HG02981 (cell line): Measurements from ENCODE around the gene TULP4.

Experiments used
- ATAC-seq: cut with Tn5 transposase; IDR thresholded peaks from one replicate; pipeline ENCODE4 v1.9.1; 2021; ENCODE audit warnings: mild to moderate bottlenecking, moderate library complexity; ENCODE audit not compliant: unreplicated experiment

TULP4 gene

DNA sequence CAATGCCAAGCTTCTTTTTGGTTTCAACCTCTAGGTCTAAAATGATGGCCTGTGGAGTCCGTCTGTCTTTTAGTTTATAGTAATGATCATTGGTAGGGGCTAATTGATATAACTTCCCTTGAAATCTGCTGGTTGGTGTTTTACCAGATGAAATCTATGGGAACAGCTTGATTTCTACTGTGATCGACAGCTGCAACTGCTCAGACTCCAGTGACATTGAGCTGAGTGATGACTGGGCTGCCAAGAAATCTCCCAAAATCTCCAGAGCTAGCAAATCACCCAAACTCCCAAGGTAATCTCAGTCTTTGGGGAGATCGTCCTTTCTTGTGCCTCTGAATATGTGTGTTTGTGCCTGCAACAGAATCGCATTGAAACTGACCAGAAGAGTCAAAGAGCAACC is 177.2 kb downstream of the TULP4 start:
- no peak for ATAC-seq

DNA sequence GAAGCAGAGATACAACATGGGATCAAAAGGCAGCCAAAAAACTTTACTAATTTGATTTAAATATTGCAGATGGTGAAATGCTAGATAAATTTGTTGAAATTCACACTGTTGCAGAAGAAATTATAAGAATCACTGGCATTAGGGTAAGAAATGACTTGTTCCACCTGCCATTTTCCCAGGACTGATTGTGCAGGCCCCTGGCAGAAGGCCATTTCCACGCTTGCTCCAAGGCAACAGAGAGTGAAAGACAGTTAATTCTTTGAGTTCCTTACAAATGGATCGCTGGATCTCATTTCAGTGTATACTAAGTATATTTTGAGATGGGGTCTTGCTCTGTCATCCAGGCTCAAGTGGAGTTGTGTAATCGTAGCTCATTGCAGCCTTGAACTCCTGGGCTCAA is 180.6 kb downstream of the TULP4 start:
- no peak for ATAC-seq

DNA sequence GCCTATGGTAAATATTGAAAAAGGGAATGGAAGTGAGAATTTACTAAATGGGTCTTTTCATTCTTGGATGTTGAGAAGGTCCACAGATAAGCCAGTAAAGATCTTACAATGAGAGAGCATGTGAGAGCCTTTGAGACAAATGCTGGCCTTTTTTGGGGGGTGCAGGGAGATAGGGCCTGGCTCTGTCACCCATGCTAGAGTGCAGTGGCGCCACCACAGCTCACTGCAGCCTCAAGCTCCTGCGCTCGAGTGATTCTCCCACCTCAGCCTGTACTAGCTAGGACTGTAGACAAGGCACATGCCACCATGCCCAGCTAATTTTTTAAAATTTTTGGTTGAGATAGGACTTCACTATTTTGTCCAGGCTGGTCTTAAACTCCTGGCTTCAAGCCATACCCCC is 184.4 kb downstream of the TULP4 start:
- no peak for ATAC-seq

DNA sequence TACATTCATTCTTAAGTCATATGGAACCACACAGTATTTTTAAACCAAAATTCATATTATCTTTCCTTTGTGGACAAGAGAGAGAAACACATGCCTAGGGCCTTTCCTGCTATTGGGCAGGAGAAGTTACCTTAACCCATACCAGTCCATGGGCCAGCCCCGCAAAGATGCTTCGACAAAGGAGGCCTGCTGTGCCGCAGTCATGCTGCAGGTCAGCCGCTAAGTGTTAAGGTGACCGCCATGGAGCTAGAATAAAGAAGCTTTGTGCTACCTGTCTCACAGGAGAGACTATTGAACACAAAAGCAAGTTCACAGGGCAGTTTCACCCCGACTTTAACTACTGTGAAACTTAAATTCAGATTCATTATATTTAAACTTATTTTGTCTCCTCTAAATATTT is 185.4 kb downstream of the TULP4 start:
- ATAC-seq, result no peak

DNA sequence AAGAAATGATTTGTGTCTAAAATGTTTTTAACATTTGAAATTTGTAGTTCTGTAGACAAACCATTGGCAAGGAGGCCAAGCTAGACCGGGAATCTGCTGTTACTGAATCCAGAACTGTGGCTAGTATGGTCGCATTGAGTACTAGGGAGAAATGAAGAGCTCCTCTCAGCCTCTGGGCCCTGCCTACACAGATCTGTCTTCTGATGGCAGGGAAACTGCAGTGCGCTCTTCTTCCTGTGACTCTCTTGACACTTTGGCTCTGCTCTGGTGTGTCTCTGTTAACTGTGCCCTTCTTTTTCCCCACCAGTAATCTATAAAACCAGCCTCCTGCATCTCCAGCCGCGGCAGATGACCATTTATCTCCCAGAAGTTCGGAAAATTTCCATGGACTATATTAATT is 186.1 kb downstream of the TULP4 start:
- no peak for ATAC-seq

DNA sequence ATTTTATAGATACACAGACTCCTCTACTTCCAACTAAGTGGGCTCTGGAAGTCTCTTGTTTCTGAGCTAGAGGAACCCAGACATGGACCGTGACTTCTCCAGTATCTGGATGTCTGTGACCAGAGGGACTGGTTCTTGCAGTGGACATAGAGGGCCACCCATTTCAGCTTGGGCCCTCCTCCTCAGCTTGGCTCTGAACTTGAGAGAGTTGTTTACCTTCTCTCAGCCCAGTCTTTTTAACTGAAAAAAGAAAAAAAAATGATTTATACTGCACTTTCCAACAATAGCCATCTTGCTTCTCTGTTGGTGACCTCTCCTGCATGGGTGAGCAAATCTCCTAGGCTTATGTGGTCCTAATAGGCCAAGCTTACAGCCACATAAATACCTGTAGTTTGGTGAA is 187.3 kb downstream of the TULP4 start:
- no peak for ATAC-seq

DNA sequence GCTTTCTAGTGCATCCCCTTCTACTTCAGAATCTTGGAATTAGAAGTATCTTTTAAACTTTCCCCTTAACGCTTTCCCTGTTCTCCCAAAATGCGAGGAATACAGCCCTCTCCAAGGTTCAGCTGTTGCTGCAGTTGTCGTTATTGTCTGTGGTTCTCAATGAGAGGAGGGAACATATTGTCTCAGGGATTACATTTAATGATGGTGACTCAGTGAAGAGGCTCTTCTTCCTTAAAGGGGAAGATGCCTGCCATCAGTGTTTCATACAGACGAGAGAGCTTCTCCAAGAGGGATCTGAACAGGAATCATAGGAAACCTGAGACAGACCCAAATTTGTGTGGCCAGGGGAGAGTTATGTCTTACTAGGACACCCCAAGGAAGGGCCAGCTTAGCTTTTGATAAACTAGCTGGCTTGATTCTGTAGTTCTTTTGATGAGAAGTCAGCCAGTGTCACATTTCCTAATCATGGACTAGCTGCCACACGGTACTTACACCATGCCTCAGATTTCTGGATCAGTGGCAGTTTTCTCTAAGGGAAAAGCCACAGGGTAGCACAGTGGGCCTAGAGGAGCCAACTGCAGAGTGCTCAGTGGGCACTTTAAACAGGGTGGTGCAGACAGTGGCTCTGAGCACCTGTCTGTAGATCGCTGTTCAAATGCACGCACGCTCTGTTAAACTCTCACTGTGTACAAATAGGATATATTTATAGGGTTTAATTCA is 187.9 kb downstream of the TULP4 start:
- no peak for ATAC-seq

DNA sequence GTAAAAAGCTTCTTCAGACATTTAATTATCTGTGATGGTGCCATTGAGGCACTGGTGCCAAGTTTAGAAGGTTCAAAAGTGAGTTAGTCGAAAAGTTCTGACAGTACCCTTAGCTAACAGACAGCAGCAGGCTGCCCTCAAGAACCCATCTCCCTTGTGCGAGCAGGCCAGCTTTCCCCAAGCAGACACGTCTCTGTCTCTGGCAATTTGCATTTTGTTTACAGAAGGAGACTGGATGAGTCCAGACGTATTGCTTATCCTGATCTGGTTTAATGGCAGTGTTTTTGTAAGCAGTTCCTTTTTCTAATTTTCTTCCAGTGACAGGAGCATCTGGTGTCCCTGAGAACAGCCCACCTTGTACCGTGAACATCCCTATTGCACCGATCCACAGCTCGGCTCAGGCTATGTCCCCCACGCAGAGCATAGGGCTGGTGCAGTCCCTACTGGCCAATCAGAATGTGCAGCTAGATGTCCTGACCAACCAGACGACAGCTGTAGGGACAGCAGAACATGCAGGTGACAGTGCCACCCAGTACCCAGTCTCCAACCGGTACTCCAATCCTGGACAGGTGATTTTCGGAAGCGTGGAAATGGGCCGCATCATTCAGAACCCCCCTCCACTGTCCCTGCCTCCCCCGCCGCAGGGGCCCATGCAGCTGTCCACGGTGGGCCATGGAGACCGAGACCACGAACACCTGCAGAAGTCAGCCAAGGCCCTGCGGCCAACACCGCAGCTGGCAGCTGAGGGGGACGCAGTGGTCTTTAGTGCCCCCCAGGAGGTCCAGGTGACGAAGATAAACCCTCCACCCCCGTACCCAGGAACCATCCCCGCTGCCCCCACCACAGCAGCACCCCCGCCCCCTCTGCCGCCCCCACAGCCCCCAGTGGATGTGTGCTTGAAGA is 189.3 kb downstream of the TULP4 start:
- no peak for ATAC-seq

DNA sequence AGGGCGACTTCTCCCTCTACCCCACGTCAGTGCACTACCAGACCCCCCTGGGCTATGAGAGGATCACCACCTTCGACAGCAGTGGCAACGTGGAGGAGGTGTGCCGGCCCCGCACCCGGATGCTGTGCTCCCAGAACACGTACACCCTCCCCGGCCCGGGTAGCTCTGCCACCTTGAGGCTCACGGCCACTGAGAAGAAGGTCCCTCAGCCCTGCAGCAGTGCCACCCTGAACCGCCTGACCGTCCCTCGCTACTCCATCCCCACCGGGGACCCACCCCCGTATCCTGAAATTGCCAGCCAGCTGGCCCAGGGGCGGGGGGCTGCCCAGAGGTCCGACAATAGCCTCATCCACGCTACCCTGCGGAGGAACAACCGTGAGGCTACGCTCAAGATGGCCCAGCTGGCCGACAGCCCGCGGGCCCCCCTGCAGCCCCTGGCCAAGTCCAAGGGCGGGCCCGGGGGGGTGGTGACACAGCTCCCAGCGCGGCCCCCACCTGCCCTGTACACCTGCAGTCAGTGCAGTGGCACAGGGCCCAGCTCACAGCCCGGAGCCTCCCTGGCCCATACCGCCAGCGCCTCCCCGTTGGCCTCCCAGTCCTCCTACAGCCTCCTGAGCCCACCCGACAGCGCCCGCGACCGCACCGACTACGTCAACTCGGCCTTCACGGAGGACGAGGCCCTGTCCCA is 190.1 kb downstream of the TULP4 start:
- ATAC-seq, result no peak

DNA sequence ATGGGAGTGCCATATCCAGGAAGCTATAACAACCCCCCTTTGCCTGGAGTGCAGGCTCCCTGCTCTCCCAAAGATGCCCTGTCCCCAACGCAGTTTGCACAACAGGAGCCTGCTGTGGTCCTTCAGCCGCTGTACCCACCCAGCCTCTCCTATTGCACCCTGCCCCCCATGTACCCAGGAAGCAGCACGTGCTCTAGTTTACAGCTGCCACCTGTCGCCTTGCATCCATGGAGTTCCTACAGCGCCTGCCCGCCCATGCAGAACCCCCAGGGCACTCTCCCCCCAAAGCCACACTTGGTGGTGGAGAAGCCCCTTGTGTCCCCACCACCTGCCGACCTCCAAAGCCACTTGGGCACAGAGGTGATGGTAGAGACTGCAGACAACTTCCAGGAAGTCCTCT is 191.0 kb downstream of the TULP4 start:
- no peak for ATAC-seq

DNA sequence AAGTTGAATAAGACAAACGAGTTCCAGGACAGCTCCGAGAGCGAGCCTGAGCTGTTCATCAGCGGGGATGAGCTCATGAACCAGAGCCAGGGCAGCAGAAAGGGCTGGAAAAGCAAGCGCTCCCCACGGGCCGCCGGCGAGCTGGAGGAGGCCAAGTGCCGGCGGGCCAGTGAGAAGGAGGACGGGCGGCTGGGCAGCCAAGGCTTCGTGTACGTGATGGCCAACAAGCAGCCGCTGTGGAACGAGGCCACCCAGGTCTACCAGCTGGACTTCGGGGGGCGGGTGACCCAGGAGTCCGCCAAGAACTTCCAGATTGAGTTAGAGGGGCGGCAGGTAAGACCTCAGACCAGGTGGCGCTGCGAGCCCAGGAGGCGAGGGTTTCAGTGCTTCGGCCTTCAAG is 191.6 kb downstream of the TULP4 start:
- no peak for ATAC-seq

DNA sequence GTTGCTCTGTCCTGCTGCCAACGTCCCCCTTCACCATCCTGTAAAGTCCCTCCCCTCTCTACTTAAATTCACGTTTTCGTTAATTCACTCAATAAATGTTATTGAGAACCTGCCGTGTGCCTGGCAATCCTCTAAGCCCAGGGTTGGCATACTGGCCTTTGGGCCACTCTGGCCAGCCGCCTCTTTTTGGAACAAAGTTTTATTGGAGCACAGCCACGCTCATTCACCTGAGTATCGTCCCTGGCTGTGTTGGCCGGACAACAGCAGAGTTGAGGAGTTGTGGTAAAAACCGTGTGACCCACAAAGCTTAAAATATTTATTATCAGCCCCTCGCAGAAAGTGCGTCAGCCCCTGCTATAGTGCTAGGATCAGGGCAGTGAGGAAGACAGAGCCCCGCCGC is 192.9 kb downstream of the TULP4 start:
- ATAC-seq, result no peak

DNA sequence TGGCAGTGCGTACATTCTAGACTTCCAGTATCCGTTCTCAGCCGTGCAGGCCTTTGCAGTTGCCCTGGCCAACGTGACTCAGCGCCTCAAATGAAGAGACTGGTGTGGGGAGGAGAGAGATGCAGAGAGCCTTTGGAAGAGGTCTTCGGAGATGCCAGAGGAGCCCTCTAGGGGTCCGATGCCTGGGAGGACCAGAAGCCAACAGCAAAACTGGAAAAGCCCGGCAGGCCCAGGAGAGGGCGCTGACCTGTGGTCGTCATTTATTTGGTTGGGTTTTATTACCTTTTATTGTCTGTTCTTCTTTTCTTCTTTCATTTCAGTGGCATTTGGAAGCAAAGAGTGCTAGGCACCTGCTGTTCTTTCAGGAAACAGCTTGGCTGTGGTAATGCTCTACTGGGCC is 194.3 kb downstream of the TULP4 start:
- no peak for ATAC-seq

DNA sequence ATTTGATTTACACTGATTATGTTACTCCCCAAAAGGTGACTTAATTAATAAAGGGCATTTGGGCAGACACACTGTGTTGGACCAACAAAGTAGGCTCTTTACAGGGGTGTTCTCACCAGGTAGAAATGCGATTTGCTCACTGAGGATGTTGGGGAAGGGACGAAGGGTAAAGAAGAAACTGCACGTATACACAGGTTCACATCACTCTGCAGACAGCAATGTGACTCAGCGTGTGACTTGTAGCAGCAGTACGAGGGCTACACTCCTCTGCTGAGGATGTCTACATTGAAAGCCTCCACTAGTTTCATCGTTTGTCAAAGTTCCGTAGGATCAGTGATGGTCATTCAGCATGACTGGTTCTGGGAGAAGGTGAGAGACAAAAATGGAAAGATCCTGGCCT is 194.9 kb downstream of the TULP4 start:
- no peak for ATAC-seq

DNA sequence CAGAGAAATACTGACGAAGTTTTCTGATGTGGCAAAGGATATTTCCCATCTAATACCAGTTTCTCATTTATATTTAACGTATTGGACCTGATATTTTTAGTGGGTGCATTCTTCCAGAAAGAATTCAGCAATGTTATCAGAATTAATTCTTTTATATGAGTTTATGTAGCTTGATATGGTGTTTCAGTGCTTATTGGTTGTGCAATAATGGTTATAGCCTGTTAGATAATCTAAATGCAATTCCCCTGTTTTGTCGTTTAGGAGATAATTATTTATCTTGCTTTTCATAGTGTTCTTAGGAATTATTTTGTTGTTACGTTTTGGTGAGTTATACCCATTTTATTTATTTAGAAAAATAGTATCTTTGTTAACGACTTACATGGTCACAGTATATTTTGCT is 196.2 kb downstream of the TULP4 start:
- ATAC-seq, result no peak

DNA sequence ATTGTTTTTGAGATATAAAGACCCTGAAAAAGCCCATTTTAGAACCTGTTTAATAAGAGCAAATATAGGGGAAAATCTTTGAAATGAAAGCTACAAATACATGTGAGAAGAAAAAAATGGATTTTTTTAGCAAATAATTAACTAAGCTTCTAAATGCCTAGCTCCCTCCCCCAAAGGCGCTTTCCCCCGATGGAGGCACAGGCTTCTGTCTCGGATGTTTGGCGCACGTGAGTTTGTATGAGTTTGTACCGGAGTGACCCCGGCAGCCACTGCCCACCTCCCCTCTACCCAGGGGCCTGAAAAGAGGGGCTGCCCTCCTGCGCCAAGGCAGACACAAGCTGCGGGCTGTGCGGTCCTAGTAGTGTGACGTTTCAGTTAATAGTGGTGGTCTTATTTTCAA is 197.2 kb downstream of the TULP4 start:
- no peak for ATAC-seq

DNA sequence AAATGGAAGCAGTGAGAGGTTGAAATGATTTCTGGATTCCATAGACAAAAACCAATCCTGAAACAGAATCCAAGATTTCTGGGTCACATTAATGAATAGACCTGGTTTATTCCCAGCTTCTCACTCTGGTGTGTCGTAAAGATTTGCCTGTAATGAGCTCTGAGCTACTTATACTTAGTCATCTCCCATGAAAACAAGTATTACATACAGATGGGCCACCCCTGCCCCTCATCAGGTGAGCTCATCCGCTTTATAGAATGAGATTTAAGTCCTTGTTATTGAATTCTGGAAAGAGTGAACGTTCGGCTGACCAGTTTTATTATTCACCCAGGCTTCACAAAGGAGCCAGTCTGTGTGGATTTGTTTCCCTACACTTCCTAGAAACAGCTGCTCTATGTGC is 200.5 kb downstream of the TULP4 start:
- ATAC-seq, result no peak

DNA sequence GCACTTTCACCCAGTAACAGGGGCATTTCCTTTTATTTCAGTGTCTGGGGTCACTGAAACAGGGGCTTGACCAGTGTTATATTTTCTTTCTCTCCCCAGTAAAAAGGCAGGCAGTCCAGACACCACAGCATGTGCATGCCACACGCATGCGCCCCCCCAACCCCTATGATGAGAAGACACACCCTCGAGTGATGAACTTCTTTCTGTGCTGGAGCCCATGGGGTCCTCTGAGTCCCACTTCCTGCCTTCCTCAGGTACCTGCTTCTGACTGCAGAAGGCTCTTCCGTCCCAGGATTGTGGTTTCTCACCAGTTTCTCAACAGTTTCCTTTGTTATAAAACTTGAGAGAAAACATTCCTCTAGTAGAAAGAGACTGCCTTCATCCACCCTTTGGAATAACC is 201.9 kb downstream of the TULP4 start:
- no peak for ATAC-seq

DNA sequence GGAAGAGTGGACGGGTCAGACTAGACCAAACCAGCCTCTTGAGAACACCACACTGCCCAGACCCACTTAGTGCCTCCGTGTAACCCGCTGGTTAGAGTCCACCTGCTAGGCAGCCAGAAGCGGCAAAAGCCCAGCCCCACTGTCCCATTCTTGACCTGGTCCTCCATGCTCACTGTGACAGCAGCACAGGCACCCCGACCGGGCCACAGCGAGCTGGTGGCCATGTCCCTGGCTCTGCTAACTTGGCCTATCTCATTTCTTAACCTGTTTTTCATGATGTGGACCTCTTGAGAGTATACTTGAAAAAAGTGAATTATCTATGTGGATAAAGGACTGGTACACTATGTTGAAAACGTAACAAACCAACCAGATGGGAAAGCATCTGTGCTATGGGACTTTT is 202.7 kb downstream of the TULP4 start:
- no peak for ATAC-seq

DNA sequence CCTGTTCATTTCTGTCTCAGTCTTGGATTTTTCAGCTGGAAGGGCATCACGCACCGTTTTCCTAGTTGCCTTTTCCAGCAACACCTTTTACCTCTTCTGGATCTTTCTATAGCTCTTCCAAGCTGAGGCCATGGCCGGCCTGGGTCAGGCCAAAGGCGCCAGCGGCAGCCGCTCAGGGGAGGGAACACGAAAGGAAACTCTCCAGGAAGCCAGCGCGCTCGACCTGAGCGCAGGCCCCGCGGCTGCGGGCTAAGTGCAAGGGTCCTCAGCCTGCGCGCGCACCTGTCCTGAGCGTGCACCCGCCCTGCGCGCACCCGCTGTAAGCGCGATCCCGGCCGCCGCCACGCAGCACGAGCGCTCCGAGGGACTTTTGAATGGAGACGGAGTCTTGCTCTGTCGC is 203.8 kb downstream of the TULP4 start:
- no peak for ATAC-seq

DNA sequence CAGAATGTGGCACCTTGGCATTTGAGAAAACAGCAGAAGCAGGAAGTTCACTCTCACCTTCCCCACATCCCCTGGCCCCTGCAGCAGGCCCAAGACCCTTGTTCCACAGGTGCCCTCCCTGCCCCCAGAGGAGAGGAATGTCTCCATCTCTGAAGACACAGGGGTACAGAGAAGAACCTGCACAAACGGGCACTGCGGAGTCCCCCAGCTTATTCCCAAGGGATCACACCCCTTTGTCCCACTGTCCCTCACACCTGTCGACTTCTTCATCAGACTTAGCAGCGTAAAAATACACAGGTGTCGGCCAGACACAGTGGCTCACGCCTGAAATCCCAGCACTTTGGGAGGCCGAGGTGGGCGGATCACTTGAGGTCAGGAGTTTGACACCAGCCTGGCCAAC is 204.8 kb downstream of the TULP4 start:
- ATAC-seq, result no peak

DNA sequence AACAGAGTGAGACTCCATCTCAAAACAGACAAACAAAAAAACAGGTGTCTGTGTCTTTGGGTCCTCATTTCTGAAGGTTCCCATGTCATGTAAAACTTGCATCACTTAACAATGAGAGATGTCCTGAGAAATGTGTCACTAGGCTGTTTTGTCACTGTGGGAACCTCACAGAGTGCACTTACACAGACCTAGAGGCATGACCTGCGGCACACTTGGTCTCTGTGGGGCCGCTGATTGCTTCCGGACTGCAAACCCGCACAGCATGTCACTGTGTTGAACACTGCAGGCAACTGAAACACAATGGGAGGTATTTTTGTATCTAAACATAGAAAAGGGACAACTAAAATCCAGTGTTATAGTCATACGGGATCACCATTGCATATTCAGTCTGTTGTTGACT is 205.3 kb downstream of the TULP4 start:
- peak; percentile 49 for ATAC-seq
